K562 (cell line): ENCODE results near the gene SORCS1.

Source experiments
- BRF1 ChIP-seq: IDR thresholded peaks from 3 replicates; pipeline ENCODE4 v1.6.1; 2011; ENCODE audit warnings: borderline replicate concordance, mild to moderate bottlenecking; ENCODE audit not compliant: insufficient read length; ENCODE audit errors: extremely low read depth
- KLF16 ChIP-seq: IDR thresholded peaks from 2 replicates; pipeline ENCODE4 v1.6.1; 2016; ENCODE audit warnings: antibody characterized with exemption
- L3MBTL2 ChIP-seq: fragments of 450-650 bp; IDR thresholded peaks from 2 replicates; pipeline ENCODE4 v1.6.1; 2016; ENCODE audit warnings: mild to moderate bottlenecking, moderate library complexity
- MTA3 ChIP-seq: fragments of 450-650 bp; formaldehyde crosslinking; IDR thresholded peaks from 2 replicates; pipeline ENCODE4 v1.6.1; 2017; ENCODE audit warnings: mild to moderate bottlenecking, borderline replicate concordance
- PRMT5 ChIP-seq: sonication (generic); formaldehyde crosslinking; IDR thresholded peaks from 2 replicates; pipeline ENCODE4 v1.5.0; 2020; ENCODE audit warnings: missing genetic modification reagents
- REST ChIP-seq, 2 experiments: fragments of 450-650 bp; formaldehyde crosslinking in 1 of 2; IDR thresholded peaks; 2 replicates each; pipeline versions ENCODE4 v1.4.0 to v1.6.1; 2014 to 2020; ENCODE audit warnings: mild to moderate bottlenecking in 2 of 2, borderline replicate concordance in 1 of 2, low read depth in 1 of 2
- RNF2 ChIP-seq: sonication (generic); IDR thresholded peaks from 2 replicates; pipeline ENCODE4 v1.6.1; 2016
- ZBTB5 ChIP-seq: fragments of 450-650 bp; IDR thresholded peaks from 2 replicates; pipeline ENCODE4 v1.6.1; 2017; ENCODE audit warnings: antibody characterized with exemption
- ZNF274 ChIP-seq: IDR thresholded peaks from 2 replicates; pipeline ENCODE4 v1.6.1; 2011; ENCODE audit warnings: low read depth, mild to moderate bottlenecking, low read length, moderate library complexity, borderline replicate concordance
- ZZZ3 ChIP-seq: fragments of 450-650 bp; IDR thresholded peaks from 2 replicates; pipeline ENCODE4 v1.6.1; 2016; ENCODE audit warnings: antibody characterized with exemption, mild to moderate bottlenecking, moderate library complexity
- TF ChIP-seq, protein P1 (sequence below): sonication (generic); formaldehyde crosslinking; IDR thresholded peaks from 2 replicates; pipeline ENCODE4 v1.9.0; 2022; ENCODE audit warnings: mild to moderate bottlenecking, missing genetic modification reagents
- TF ChIP-seq, protein P2 (sequence below), 3 experiments: IDR thresholded peaks in 2 of 3; conservative IDR thresholded peaks in 1 of 3; 2 replicates each; pipeline ENCODE4 v1.5.1; 2011 to 2012; ENCODE audit warnings: low read length in 3 of 3, mild to moderate bottlenecking in 3 of 3, control low read depth in 2 of 3, improper control_type of control experiment in 1 of 3, inconsistent platforms in 1 of 3, low read depth in 1 of 3, mixed read lengths in 1 of 3, moderate library complexity in 1 of 3; ENCODE audit not compliant: insufficient read depth in 2 of 3
- TF ChIP-seq, protein P3 (sequence below): fragments of 250-450 bp; sonication (Bioruptor Pico); IDR thresholded peaks from 2 replicates; pipeline ENCODE4 v1.9.0; 2021; ENCODE audit warnings: mild to moderate bottlenecking, inconsistent platforms
- TF ChIP-seq, protein P4 (sequence below): fragments of 450-650 bp; IDR thresholded peaks from 2 replicates; pipeline ENCODE4 v1.6.1; 2016; ENCODE audit warnings: missing biosample characterization, missing genetic modification characterization

DNA sequence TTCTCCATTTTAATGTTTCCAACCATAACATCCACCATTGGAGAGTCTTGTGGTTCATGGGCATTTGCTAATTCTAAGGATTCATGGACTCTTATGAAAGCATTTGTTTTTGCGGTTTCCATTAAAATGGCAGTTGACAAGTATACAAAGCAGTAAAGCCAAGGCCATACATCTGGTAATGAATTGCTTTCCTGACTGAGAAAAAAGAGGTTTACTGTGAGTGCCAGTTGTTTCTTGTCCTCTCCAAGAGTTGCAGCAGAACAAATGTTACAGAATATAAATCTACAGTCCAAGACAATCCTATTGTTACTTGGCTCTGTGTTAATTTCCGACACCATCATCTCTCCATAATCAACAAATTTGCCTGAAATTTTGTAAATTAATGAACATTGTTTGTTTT lies 261.3 kb downstream of the SORCS1 start:
- TF ChIP-seq KLF16, result no peak
- TF ChIP-seq PRMT5 (CRISPR knock-in tag), result no peak
- TF ChIP-seq REST (IDR thresholded peaks at IDR 0.05; ENCODE audit: borderline replicate concordance), result no peak
- TF ChIP-seq REST (CRISPR knock-in tag; IDR thresholded peaks at IDR 0.05; ENCODE audit: low read depth), result no peak
- TF ChIP-seq, protein P1, sequence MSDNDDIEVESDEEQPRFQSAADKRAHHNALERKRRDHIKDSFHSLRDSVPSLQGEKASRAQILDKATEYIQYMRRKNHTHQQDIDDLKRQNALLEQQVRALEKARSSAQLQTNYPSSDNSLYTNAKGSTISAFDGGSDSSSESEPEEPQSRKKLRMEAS, result no peak
- no peak for TF ChIP-seq ZBTB5
- TF ChIP-seq, protein P2, sequence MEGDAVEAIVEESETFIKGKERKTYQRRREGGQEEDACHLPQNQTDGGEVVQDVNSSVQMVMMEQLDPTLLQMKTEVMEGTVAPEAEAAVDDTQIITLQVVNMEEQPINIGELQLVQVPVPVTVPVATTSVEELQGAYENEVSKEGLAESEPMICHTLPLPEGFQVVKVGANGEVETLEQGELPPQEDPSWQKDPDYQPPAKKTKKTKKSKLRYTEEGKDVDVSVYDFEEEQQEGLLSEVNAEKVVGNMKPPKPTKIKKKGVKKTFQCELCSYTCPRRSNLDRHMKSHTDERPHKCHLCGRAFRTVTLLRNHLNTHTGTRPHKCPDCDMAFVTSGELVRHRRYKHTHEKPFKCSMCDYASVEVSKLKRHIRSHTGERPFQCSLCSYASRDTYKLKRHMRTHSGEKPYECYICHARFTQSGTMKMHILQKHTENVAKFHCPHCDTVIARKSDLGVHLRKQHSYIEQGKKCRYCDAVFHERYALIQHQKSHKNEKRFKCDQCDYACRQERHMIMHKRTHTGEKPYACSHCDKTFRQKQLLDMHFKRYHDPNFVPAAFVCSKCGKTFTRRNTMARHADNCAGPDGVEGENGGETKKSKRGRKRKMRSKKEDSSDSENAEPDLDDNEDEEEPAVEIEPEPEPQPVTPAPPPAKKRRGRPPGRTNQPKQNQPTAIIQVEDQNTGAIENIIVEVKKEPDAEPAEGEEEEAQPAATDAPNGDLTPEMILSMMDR (IDR thresholded peaks at IDR 0.05 in 2 of 3, conservative IDR thresholded peaks at IDR 0.05 in 1 of 3; ENCODE audit: insufficient read depth in 2 of 3, low read depth in 1 of 3, low read length in 3 of 3), result no peak
- TF ChIP-seq RNF2, result no peak
- no peak for TF ChIP-seq L3MBTL2
- TF ChIP-seq, protein P3, sequence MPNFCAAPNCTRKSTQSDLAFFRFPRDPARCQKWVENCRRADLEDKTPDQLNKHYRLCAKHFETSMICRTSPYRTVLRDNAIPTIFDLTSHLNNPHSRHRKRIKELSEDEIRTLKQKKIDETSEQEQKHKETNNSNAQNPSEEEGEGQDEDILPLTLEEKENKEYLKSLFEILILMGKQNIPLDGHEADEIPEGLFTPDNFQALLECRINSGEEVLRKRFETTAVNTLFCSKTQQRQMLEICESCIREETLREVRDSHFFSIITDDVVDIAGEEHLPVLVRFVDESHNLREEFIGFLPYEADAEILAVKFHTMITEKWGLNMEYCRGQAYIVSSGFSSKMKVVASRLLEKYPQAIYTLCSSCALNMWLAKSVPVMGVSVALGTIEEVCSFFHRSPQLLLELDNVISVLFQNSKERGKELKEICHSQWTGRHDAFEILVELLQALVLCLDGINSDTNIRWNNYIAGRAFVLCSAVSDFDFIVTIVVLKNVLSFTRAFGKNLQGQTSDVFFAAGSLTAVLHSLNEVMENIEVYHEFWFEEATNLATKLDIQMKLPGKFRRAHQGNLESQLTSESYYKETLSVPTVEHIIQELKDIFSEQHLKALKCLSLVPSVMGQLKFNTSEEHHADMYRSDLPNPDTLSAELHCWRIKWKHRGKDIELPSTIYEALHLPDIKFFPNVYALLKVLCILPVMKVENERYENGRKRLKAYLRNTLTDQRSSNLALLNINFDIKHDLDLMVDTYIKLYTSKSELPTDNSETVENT (CRISPR knock-in tag), result no peak
- TF ChIP-seq ZZZ3, result no peak
- TF ChIP-seq MTA3, result no peak
- no peak for TF ChIP-seq ZNF274
- TF ChIP-seq, protein P4, sequence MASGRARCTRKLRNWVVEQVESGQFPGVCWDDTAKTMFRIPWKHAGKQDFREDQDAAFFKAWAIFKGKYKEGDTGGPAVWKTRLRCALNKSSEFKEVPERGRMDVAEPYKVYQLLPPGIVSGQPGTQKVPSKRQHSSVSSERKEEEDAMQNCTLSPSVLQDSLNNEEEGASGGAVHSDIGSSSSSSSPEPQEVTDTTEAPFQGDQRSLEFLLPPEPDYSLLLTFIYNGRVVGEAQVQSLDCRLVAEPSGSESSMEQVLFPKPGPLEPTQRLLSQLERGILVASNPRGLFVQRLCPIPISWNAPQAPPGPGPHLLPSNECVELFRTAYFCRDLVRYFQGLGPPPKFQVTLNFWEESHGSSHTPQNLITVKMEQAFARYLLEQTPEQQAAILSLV (tag), result no peak
- no peak for TF ChIP-seq BRF1
